ENCODE measurements around the gene CDK5R1. TPM values are rescaled to one million over a fixed set of nuclear protein-coding genes. Genes with fewer than 3 reads are reported as not detected.

The CDK5R1 gene
- polyA plus RNA-seq, 3 donors, result 0.44 to 1.0 (median 0.48) TPM

DNA sequence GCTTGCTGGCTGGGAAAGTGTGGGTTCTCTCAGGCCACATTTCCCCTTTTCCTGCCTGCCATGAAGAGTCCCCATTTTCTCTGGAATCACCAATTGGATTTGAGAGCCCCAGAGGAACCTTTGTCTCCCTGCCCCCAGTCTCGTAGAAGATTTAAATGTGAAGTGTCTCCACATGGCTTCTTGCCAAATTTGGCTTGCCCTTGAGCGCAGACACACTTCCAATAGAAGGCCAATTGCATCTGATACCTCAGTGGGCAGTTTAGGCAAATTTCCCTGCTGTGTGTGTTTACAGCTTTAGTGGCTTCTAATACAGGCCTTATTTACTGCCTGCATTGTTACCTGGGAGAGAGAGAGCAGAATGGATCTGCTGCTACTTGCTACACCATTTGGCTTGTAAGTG, 29.7 kb downstream of the CDK5R1 start:
- Histone ChIP-seq H3K36me3 (replicated peaks in 1 of 2; ENCODE audit: control insufficient read depth in 1 of 2, insufficient read depth in 2 of 2, low read length in 2 of 2) (no peaks in the 10 kb centered on the region), H3K9ac (ENCODE audit: insufficient read depth, low read length, poor library complexity, severe bottlenecking) (no peak overlapping the region), H3K27ac (ENCODE audit: low read depth in 1 of 2, low read length in 2 of 2) (no peak overlapping the region), H3K9me3 (replicated peaks in 1 of 2; ENCODE audit: control insufficient read depth in 1 of 2, insufficient read depth in 1 of 2, low read length in 2 of 2) (no peaks in the 10 kb centered on the region), H3K4me3 (replicated peaks in 1 of 3; ENCODE audit: low read depth in 2 of 3, low read length in 3 of 3) (no peak overlapping the region), H4K20me1 (ENCODE audit: insufficient read depth, low read length) (no peaks in the 10 kb centered on the region), H3K27me3 (ENCODE audit: control insufficient read depth in 2 of 2, insufficient read depth in 2 of 2, low read length in 2 of 2) (peaks cover 30 to 41% of the 10 kb centered on the region in 2 donors), H3K4me1 (ENCODE audit: control insufficient read depth in 1 of 2, insufficient read depth in 2 of 2, low read length in 2 of 2) (peaks cover 15 to 19% of the 10 kb centered on the region in 2 donors), H2AFZ (ENCODE audit: insufficient read depth, low read depth, low read length, poor library complexity, severe bottlenecking) (no peak overlapping the region), H3K79me2 (ENCODE audit: insufficient read depth, low read length) (no peaks in the 10 kb centered on the region), H3K4me2 (replicated peaks; ENCODE audit: extremely low read depth, low read length, poor library complexity, severe bottlenecking) (no peak overlapping the region)
- intact Hi-C loops (cut with micrococcal nuclease), result no loop called here
- WGBS (ENCODE audit: insufficient coverage), result 60% methylated on average over 1 of the region's 2 CpGs
- H3K4me1 Mint-ChIP-seq, result peaks cover 20% of the 10 kb centered on the region
- peak overlapping the region in 1 of 2 donors; percentile 16 for H3K4me3 Mint-ChIP-seq
- no peak overlapping the region for H3K27ac Mint-ChIP-seq
- H3K27me3 Mint-ChIP-seq (ENCODE audit: low read depth in 3 of 3), result peaks cover 42 to 47% (median 44%) of the 10 kb centered on the region in 3 donors
- TF ChIP-seq, protein P1, sequence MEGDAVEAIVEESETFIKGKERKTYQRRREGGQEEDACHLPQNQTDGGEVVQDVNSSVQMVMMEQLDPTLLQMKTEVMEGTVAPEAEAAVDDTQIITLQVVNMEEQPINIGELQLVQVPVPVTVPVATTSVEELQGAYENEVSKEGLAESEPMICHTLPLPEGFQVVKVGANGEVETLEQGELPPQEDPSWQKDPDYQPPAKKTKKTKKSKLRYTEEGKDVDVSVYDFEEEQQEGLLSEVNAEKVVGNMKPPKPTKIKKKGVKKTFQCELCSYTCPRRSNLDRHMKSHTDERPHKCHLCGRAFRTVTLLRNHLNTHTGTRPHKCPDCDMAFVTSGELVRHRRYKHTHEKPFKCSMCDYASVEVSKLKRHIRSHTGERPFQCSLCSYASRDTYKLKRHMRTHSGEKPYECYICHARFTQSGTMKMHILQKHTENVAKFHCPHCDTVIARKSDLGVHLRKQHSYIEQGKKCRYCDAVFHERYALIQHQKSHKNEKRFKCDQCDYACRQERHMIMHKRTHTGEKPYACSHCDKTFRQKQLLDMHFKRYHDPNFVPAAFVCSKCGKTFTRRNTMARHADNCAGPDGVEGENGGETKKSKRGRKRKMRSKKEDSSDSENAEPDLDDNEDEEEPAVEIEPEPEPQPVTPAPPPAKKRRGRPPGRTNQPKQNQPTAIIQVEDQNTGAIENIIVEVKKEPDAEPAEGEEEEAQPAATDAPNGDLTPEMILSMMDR (IDR thresholded peaks at IDR 0.05), result no peak
- H3K36me3 Mint-ChIP-seq, result peaks cover 6 to 17% of the 10 kb centered on the region in 2 donors
- peaks cover 0 to 21% (median 4%) of the 10 kb centered on the region in 7 donors for H3K9me3 Mint-ChIP-seq
- no peak for DNase-seq

DNA sequence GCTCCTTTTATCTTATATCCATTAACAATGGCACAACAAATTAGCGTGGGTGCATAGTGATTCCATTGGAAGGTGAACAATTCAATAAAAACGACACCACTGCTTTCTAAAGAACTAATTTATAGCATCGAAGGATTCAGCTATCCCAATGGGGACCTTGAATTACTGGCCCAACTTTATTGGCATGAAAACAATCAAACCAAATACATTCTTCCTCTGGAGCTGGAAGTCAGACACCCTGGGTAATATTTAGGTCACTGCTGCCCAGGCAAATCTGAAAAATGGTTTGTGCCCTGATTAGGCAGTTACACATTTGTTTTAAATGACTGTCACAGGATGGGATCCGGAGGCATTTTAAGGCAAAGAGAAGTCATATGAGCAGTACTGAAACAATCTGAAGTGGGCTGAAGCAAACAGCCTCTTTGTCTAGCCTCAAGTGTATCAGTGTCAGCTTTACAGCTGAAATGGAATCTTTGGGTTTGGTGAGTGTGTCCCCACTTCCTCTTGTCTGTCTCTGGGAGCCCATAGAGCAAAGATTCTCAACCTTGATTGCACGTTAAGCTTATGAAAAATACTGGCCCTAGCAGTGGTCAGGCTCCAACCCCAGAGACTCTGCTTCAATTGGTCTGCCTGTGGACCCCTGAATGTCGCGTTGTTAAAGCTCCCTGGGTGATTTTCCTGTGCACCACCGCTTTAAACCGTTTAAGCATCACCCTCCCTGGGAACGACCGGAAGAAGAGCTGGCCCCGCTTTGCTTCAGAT, 30.3 kb downstream of the CDK5R1 start:
- Histone ChIP-seq H3K4me1 (ENCODE audit: control insufficient read depth in 1 of 2, insufficient read depth in 2 of 2, low read length in 2 of 2) (peaks cover 15 to 19% of the 10 kb centered on the region in 2 donors), H3K36me3 (replicated peaks in 1 of 2; ENCODE audit: control insufficient read depth in 1 of 2, insufficient read depth in 2 of 2, low read length in 2 of 2) (no peaks in the 10 kb centered on the region), H3K79me2 (ENCODE audit: insufficient read depth, low read length) (no peaks in the 10 kb centered on the region), H4K20me1 (ENCODE audit: insufficient read depth, low read length) (no peaks in the 10 kb centered on the region), H3K4me3 (replicated peaks in 1 of 3; ENCODE audit: low read depth in 2 of 3, low read length in 3 of 3) (no peak overlapping the region), H3K9me3 (replicated peaks in 1 of 2; ENCODE audit: control insufficient read depth in 1 of 2, insufficient read depth in 1 of 2, low read length in 2 of 2) (no peaks in the 10 kb centered on the region), H3K27me3 (ENCODE audit: control insufficient read depth in 2 of 2, insufficient read depth in 2 of 2, low read length in 2 of 2) (peaks cover 30 to 41% of the 10 kb centered on the region in 2 donors), H3K27ac (ENCODE audit: low read depth in 1 of 2, low read length in 2 of 2) (no peak overlapping the region), H3K4me2 (replicated peaks; ENCODE audit: extremely low read depth, low read length, poor library complexity, severe bottlenecking) (no peak overlapping the region), H2AFZ (ENCODE audit: insufficient read depth, low read depth, low read length, poor library complexity, severe bottlenecking) (no peak overlapping the region), H3K9ac (ENCODE audit: insufficient read depth, low read length, poor library complexity, severe bottlenecking) (no peak overlapping the region)
- no peak for DNase-seq
- Mint-ChIP-seq H3K27me3 (ENCODE audit: low read depth in 3 of 3) (peaks cover 42 to 49% (median 44%) of the 10 kb centered on the region in 3 donors), H3K4me3 (peak overlapping the region in 1 of 2 donors; percentile 26), H3K9me3 (peaks cover 0 to 21% (median 4%) of the 10 kb centered on the region in 7 donors), H3K27ac (no peak overlapping the region), H3K4me1 (peaks cover 20% of the 10 kb centered on the region), H3K36me3 (peaks cover 6 to 17% of the 10 kb centered on the region in 2 donors)
- TF ChIP-seq, protein P1 (IDR thresholded peaks at IDR 0.05), result no peak
- 86% methylated on average over 11 of the region's 12 CpGs for WGBS (ENCODE audit: insufficient coverage)
- intact Hi-C loops (cut with micrococcal nuclease), result no loop called here

Data from CD14-positive monocyte (primary cell).